GM21528 (cell line): ENCODE data around the gene RABGAP1L.
"Not testable (repeated sequence)": the region's sequence is repeated elsewhere in the genome, so short reads cannot be mapped to it uniquely, and the experiment has no call there.

Source experiments
- ATAC-seq: cut with Tn5 transposase; IDR thresholded peaks from one replicate; pipeline ENCODE4 v1.9.1; 2021; ENCODE audit warnings: mild to moderate bottlenecking, moderate library complexity; ENCODE audit not compliant: unreplicated experiment, low FRiP score

RABGAP1L gene

GRCh38 chr1:174892016-174892415 lies 732.7 kb downstream of the RABGAP1L start:
- ATAC-seq = no peak

- ATAC-seq = no peak
Observed at GRCh38 chr1:174894117-174894762, 734.9 kb downstream of the RABGAP1L start.

- ATAC-seq = not testable (repeated sequence)
Observed at GRCh38 chr1:174895610-174896009, 736.3 kb downstream of the RABGAP1L start.

GRCh38 chr1:174898102-174898797 lies 738.9 kb downstream of the RABGAP1L start:
- ATAC-seq = no peak

- no peak for ATAC-seq
Observed at GRCh38 chr1:174900317-174900716, 741.0 kb downstream of the RABGAP1L start.

GRCh38 chr1:174902531-174903099 lies 743.3 kb downstream of the RABGAP1L start:
- ATAC-seq = no peak

GRCh38 chr1:174911606-174912005 lies 752.3 kb downstream of the RABGAP1L start:
- ATAC-seq = no peak

GRCh38 chr1:174912264-174912663 lies 752.9 kb downstream of the RABGAP1L start:
- ATAC-seq = no peak

- ATAC-seq = no peak
Observed at GRCh38 chr1:174913225-174913903, 754.0 kb downstream of the RABGAP1L start.

GRCh38 chr1:174914991-174915390 lies 755.7 kb downstream of the RABGAP1L start:
- ATAC-seq = no peak

GRCh38 chr1:174916846-174917245 lies 757.5 kb downstream of the RABGAP1L start:
- no peak for ATAC-seq

GRCh38 chr1:174920093-174920492 lies 760.8 kb downstream of the RABGAP1L start:
- ATAC-seq = no peak

- ATAC-seq = no peak
Observed at GRCh38 chr1:174922121-174922520, 762.8 kb downstream of the RABGAP1L start.

GRCh38 chr1:174923820-174924219 lies 764.5 kb downstream of the RABGAP1L start:
- ATAC-seq = no peak

- ATAC-seq = no peak
Observed at GRCh38 chr1:174928541-174928940, 769.2 kb downstream of the RABGAP1L start.

- ATAC-seq = no peak
Observed at GRCh38 chr1:174931214-174931613, 771.9 kb downstream of the RABGAP1L start.

- ATAC-seq = no peak
Observed at GRCh38 chr1:174932587-174932986, 773.3 kb downstream of the RABGAP1L start.

GRCh38 chr1:174935961-174936727 lies 776.8 kb downstream of the RABGAP1L start:
- ATAC-seq = no peak

- ATAC-seq = no peak
Observed at GRCh38 chr1:174938281-174939007, 779.1 kb downstream of the RABGAP1L start.
